ENCODE data around the gene SLC2A4. TPM values are rescaled to one million over a fixed set of nuclear protein-coding genes. Genes with fewer than 3 reads are reported as not detected.
"Not testable (repeated sequence)": the region's sequence is repeated elsewhere in the genome, so short reads cannot be mapped to it uniquely, and the experiment has no call there.

The SLC2A4 gene
- polyA plus RNA-seq, 1 donor: 1.1 TPM

GRCh38 chr17:7326186-7326585, 44.7 kb downstream of the SLC2A4 start:
- Histone ChIP-seq H3K36me3 (ENCODE audit: control insufficient read depth, insufficient read depth, low read length) (peaks cover 55% of the 10 kb centered on the region), H3K4me1 (ENCODE audit: control insufficient read depth, insufficient read depth, low read length) (peaks cover 16% of the 10 kb centered on the region), H3K4me3 (ENCODE audit: low read length) (no peak overlapping the region), H3K9me3 (ENCODE audit: control insufficient read depth, low read depth, low read length) (no peaks in the 10 kb centered on the region), H3K27ac (ENCODE audit: low read length) (no peak overlapping the region), H3K27me3 (ENCODE audit: control insufficient read depth, insufficient read depth, low read length) (no peaks in the 10 kb centered on the region)
- no peak for DNase-seq
- WGBS (ENCODE audit: insufficient coverage, low lambda C conversion rate): no CpG with 5 or more reads among the region's 11 CpGs

- WGBS (ENCODE audit: insufficient coverage, low lambda C conversion rate): no CpG with 5 or more reads among the region's 7 CpGs
- no peak overlapping the region for H3K27ac ChIP-seq (ENCODE audit: low read length)
- no peak for DNase-seq
- H3K27me3 ChIP-seq (ENCODE audit: control insufficient read depth, insufficient read depth, low read length): peaks cover 2% of the 10 kb centered on the region
- no peak overlapping the region for H3K4me3 ChIP-seq (ENCODE audit: low read length)
- no peaks in the 10 kb centered on the region for H3K9me3 ChIP-seq (ENCODE audit: control insufficient read depth, low read depth, low read length)
- H3K36me3 ChIP-seq (ENCODE audit: control insufficient read depth, insufficient read depth, low read length): peaks cover 46% of the 10 kb centered on the region
- H3K4me1 ChIP-seq (ENCODE audit: control insufficient read depth, insufficient read depth, low read length): peaks cover 16% of the 10 kb centered on the region
Measured at GRCh38 chr17:7327056-7327455, 45.5 kb downstream of the SLC2A4 start.

GRCh38 chr17:7327501-7327900, 46.0 kb downstream of the SLC2A4 start:
- Histone ChIP-seq H3K4me3 (ENCODE audit: low read length) (no peak overlapping the region), H3K4me1 (ENCODE audit: control insufficient read depth, insufficient read depth, low read length) (peaks cover 16% of the 10 kb centered on the region), H3K36me3 (ENCODE audit: control insufficient read depth, insufficient read depth, low read length) (peaks cover 42% of the 10 kb centered on the region), H3K9me3 (ENCODE audit: control insufficient read depth, low read depth, low read length) (no peaks in the 10 kb centered on the region), H3K27me3 (ENCODE audit: control insufficient read depth, insufficient read depth, low read length) (peaks cover 2% of the 10 kb centered on the region), H3K27ac (ENCODE audit: low read length) (no peak overlapping the region)
- DNase-seq: no peak
- WGBS (ENCODE audit: insufficient coverage, low lambda C conversion rate): no CpG with 5 or more reads among the region's 17 CpGs

- Histone ChIP-seq H3K36me3 (ENCODE audit: control insufficient read depth, insufficient read depth, low read length) (peaks cover 37% of the 10 kb centered on the region), H3K4me3 (ENCODE audit: low read length) (no peak overlapping the region), H3K4me1 (ENCODE audit: control insufficient read depth, insufficient read depth, low read length) (peaks cover 16% of the 10 kb centered on the region), H3K27me3 (ENCODE audit: control insufficient read depth, insufficient read depth, low read length) (peaks cover 2% of the 10 kb centered on the region), H3K9me3 (ENCODE audit: control insufficient read depth, low read depth, low read length) (no peaks in the 10 kb centered on the region), H3K27ac (ENCODE audit: low read length) (no peak overlapping the region)
- WGBS (ENCODE audit: insufficient coverage, low lambda C conversion rate): no CpG with 5 or more reads among the region's 1 CpG
- no peak for DNase-seq
Measured at GRCh38 chr17:7328009-7328408, 46.5 kb downstream of the SLC2A4 start.

GRCh38 chr17:7328840-7329373, 47.4 kb downstream of the SLC2A4 start, which contains the start of gene NEURL4:
Gene NEURL4, minus strand, starts transcription at chr17:7329335. Its CDS starts 23 bp downstream, at chr17:7329312.
- Histone ChIP-seq H3K27me3 (ENCODE audit: control insufficient read depth, insufficient read depth, low read length) (peaks cover 2% of the 10 kb centered on the region), H3K4me3 (ENCODE audit: low read length) (peak within 1 kb of the TSS; percentile 59), H3K4me1 (ENCODE audit: control insufficient read depth, insufficient read depth, low read length) (peaks cover 16% of the 10 kb centered on the region), H3K9me3 (ENCODE audit: control insufficient read depth, low read depth, low read length) (no peaks in the 10 kb centered on the region), H3K27ac (ENCODE audit: low read length) (peak within 1 kb of the TSS; percentile 73), H3K36me3 (ENCODE audit: control insufficient read depth, insufficient read depth, low read length) (peaks cover 28% of the 10 kb centered on the region)
- no peak for DNase-seq
- WGBS (ENCODE audit: insufficient coverage, low lambda C conversion rate): no CpG with 5 or more reads among the region's 50 CpGs

GRCh38 chr17:7329374-7329996, 48.0 kb downstream of the SLC2A4 start:
- no CpG with 5 or more reads among the region's 43 CpGs for WGBS (ENCODE audit: insufficient coverage, low lambda C conversion rate)
- Histone ChIP-seq H3K27me3 (ENCODE audit: control insufficient read depth, insufficient read depth, low read length) (peaks cover 2% of the 10 kb centered on the region), H3K27ac (ENCODE audit: low read length) (peak overlapping the region; percentile 73), H3K4me1 (ENCODE audit: control insufficient read depth, insufficient read depth, low read length) (peaks cover 16% of the 10 kb centered on the region), H3K36me3 (ENCODE audit: control insufficient read depth, insufficient read depth, low read length) (peaks cover 22% of the 10 kb centered on the region), H3K9me3 (ENCODE audit: control insufficient read depth, low read depth, low read length) (no peaks in the 10 kb centered on the region), H3K4me3 (ENCODE audit: low read length) (peak overlapping the region; percentile 59)
- peak; percentile 99 to 100 for DNase-seq

- peaks cover 16% of the 10 kb centered on the region for H3K4me1 ChIP-seq (ENCODE audit: control insufficient read depth, insufficient read depth, low read length)
- H3K27me3 ChIP-seq (ENCODE audit: control insufficient read depth, insufficient read depth, low read length): peaks cover 2% of the 10 kb centered on the region
- H3K9me3 ChIP-seq (ENCODE audit: control insufficient read depth, low read depth, low read length): no peaks in the 10 kb centered on the region
- peak in 1 of 2 donors; percentile 52 for DNase-seq
- H3K36me3 ChIP-seq (ENCODE audit: control insufficient read depth, insufficient read depth, low read length): peaks cover 17% of the 10 kb centered on the region
- no CpG with 5 or more reads among the region's 34 CpGs for WGBS (ENCODE audit: insufficient coverage, low lambda C conversion rate)
- peak overlapping the region; percentile 59 for H3K4me3 ChIP-seq (ENCODE audit: low read length)
- H3K27ac ChIP-seq (ENCODE audit: low read length): peak overlapping the region; percentile 73
Measured at GRCh38 chr17:7329997-7330637, 48.6 kb downstream of the SLC2A4 start.

GRCh38 chr17:7330638-7331015, 49.1 kb downstream of the SLC2A4 start:
- no peak for DNase-seq

GRCh38 chr17:7332111-7332510, 50.6 kb downstream of the SLC2A4 start:
- Histone ChIP-seq H3K36me3 (ENCODE audit: control insufficient read depth, insufficient read depth, low read length) (no peaks in the 10 kb centered on the region), H3K27ac (ENCODE audit: low read length) (no peak overlapping the region), H3K4me1 (ENCODE audit: control insufficient read depth, insufficient read depth, low read length) (peaks cover 16% of the 10 kb centered on the region), H3K9me3 (ENCODE audit: control insufficient read depth, low read depth, low read length) (no peaks in the 10 kb centered on the region), H3K4me3 (ENCODE audit: low read length) (no peak overlapping the region), H3K27me3 (ENCODE audit: control insufficient read depth, insufficient read depth, low read length) (peaks cover 4% of the 10 kb centered on the region)
- no peak for DNase-seq
- no CpG with 5 or more reads among the region's 7 CpGs for WGBS (ENCODE audit: insufficient coverage, low lambda C conversion rate)

More at GRCh38 chr17:7330638-7331015, 49.1 kb downstream of the SLC2A4 start:
- Histone ChIP-seq H3K36me3 (ENCODE audit: control insufficient read depth, insufficient read depth, low read length) (peaks cover 13% of the 10 kb centered on the region), H3K27me3 (ENCODE audit: control insufficient read depth, insufficient read depth, low read length) (peaks cover 2% of the 10 kb centered on the region), H3K27ac (ENCODE audit: low read length) (peak overlapping the region; percentile 73), H3K4me3 (ENCODE audit: low read length) (peak overlapping the region; percentile 59), H3K4me1 (ENCODE audit: control insufficient read depth, insufficient read depth, low read length) (peaks cover 16% of the 10 kb centered on the region), H3K9me3 (ENCODE audit: control insufficient read depth, low read depth, low read length) (no peaks in the 10 kb centered on the region)
- WGBS (ENCODE audit: insufficient coverage, low lambda C conversion rate): no CpG with 5 or more reads among the region's 13 CpGs

GRCh38 chr17:7332600-7333069, 51.1 kb downstream of the SLC2A4 start:
- not testable (repeated sequence) for H3K27ac ChIP-seq (ENCODE audit: low read length)
- no CpG with 5 or more reads among the region's 14 CpGs for WGBS (ENCODE audit: insufficient coverage, low lambda C conversion rate)

More at GRCh38 chr17:7332600-7333069, 51.1 kb downstream of the SLC2A4 start:
- not testable (repeated sequence) for H3K27me3 ChIP-seq (ENCODE audit: control insufficient read depth, insufficient read depth, low read length); DNase-seq; H3K36me3 ChIP-seq (ENCODE audit: control insufficient read depth, insufficient read depth, low read length); H3K4me3 ChIP-seq (ENCODE audit: low read length); H3K9me3 ChIP-seq (ENCODE audit: control insufficient read depth, low read depth, low read length)
- peaks cover 16% of the 10 kb centered on the region for H3K4me1 ChIP-seq (ENCODE audit: control insufficient read depth, insufficient read depth, low read length)
